ENCODE results near the gene GCA.

- no peak for TF ChIP-seq CTCF (IDR thresholded peaks at IDR 0.05)
- TF ChIP-seq POLR2A (IDR thresholded peaks at IDR 0.05; ENCODE audit: low read depth), result no peak
- no peak for TF ChIP-seq POLR2AphosphoS5 (IDR thresholded peaks at IDR 0.05)
- no peak for TF ChIP-seq EP300 (IDR thresholded peaks at IDR 0.05)
Observed at GRCh38 chr2:162368494-162368893, 24.6 kb downstream of the GCA start.
